GM18909 (cell line): ENCODE data around the gene C1orf159.
A peak's percentile ranks its signal among the peaks of the same experiment; 100 is the strongest.
"Not testable (repeated sequence)": the region's sequence is repeated elsewhere in the genome, so short reads cannot be mapped to it uniquely, and the experiment has no call there.

Source experiments
- ATAC-seq: cut with Tn5 transposase; IDR thresholded peaks from one replicate; pipeline ENCODE4 v1.9.1; 2021; ENCODE audit warnings: mild to moderate bottlenecking; ENCODE audit not compliant: unreplicated experiment, poor library complexity

The C1orf159 gene

GRCh38 chr1:1058921-1059493 is 56.9 kb downstream of the C1orf159 start:
- peak; percentile 43 for ATAC-seq

- ATAC-seq = no peak
Measured at GRCh38 chr1:1058088-1058905, 57.6 kb downstream of the C1orf159 start.

- not testable (repeated sequence) for ATAC-seq
Measured at GRCh38 chr1:1057769-1058087, 58.2 kb downstream of the C1orf159 start.

- no peak for ATAC-seq
Measured at GRCh38 chr1:1055841-1056736, 59.8 kb downstream of the C1orf159 start.

DNA sequence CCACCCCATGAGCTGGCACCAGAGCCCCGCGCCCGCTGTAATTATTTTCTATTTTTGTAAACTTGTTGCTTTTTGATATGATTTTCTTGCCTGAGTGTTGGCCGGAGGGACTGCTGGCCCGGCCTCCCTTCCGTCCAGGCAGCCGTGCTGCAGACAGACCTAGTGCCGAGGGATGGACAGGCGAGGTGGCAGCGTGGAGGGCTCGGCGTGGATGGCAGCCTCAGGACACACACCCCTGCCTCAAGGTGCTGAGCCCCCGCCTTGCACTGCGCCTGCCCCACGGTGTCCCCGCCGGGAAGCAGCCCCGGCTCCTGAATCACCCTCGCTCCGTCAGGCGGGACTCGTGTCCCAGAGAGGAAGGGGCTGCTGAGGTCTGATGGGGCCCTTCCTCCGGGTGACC is 60.9 kb downstream of the C1orf159 start:
- no peak for ATAC-seq

- ATAC-seq = no peak
Measured at GRCh38 chr1:1054099-1054700, 61.7 kb downstream of the C1orf159 start.

DNA sequence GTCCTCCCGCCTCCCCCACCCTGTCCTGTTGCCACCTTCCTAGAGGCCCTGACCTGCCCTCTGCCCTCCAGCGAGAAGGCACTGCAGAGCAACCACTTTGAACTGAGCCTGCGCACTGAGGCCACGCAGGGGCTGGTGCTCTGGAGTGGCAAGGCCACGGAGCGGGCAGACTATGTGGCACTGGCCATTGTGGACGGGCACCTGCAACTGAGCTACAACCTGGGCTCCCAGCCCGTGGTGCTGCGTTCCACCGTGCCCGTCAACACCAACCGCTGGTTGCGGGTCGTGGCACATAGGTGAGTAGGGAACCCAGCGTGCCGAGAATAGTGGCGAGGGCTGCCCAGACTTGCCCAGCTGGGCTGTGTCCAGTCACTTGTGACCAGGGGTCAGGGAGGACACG is 62.2 kb downstream of the C1orf159 start:
- ATAC-seq = no peak

- ATAC-seq = no peak
Measured at GRCh38 chr1:1053022-1053421, 62.9 kb downstream of the C1orf159 start.

GRCh38 chr1:1052003-1052840 is 63.7 kb downstream of the C1orf159 start:
- no peak for ATAC-seq

GRCh38 chr1:1051127-1051810 is 64.6 kb downstream of the C1orf159 start:
- ATAC-seq = no peak

DNA sequence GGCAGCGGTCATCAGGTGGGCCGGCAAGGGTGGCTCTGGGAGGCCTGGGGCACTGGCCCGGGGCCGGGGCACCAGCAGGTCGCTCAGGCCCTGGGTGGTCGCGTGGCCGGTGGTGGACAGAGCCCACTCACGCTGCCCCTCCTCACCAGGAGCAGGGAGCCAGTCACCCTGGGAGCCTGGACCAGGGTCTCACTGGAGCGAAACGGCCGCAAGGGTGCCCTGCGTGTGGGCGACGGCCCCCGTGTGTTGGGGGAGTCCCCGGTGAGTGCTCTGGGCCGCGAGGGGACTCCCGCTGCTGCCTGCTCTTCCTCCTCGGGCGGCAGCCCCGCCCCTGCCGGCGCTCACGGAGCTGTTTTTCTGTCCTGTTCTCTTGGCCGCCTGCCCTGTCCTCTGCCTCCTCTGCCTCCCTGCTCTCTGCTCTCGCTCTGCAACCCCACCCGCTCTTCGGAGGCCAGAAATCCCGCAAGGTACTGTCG is 65.3 kb downstream of the C1orf159 start:
- ATAC-seq = no peak

- ATAC-seq = no peak
Measured at GRCh38 chr1:1049318-1050165, 66.3 kb downstream of the C1orf159 start.

GRCh38 chr1:1048765-1049164 is 67.1 kb downstream of the C1orf159 start:
- ATAC-seq = no peak

DNA sequence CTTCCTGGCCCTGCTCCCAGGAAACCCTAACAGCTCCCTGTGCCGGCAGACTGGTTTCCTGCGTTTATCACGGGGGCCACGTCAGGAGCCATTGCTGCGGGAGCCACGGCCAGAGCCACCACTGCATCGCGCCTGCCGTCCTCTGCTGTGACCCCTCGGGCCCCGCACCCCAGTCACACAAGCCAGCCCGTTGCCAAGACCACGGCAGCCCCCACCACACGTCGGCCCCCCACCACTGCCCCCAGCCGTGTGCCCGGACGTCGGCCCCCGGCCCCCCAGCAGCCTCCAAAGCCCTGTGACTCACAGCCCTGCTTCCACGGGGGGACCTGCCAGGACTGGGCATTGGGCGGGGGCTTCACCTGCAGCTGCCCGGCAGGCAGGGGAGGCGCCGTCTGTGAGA is 67.9 kb downstream of the C1orf159 start:
- ATAC-seq = no peak

DNA sequence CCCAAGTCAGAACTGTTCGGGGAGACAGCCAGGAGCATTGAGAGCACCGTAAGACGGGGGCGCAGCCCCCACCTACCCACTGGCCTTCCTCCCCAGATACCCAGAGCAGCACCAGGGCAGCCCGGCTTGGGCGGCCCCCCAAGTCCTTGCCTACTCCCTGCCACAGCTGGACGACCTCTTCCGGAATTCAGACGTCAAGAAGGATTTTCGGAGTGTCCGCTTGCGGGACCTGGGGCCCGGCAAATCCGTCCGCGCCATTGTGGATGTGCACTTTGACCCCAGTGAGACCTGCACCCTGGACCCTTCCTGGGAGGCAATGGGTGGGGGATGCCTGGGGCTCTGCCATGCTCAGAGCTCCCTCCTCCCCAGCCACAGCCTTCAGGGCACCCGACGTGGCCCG is 68.5 kb downstream of the C1orf159 start:
- ATAC-seq = no peak

DNA sequence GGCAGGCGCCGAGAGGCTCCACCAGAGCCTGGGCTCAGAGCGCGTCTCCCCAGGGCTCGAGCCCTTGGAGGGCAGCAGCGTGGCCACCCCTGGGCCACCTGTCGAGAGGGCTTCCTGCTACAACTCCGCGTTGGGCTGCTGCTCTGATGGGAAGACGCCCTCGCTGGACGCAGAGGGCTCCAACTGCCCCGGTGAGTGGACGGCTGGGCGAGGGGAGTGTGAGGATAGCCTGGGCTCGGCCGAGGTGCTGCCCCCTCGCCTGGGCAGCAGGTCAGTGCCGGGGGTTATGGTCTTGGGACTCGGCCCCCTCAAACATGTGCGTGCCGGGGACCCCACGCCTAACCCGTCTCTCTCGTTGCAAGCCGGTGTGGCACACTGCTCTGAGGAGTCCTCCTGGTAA is 69.1 kb downstream of the C1orf159 start:
- ATAC-seq = no peak

GRCh38 chr1:1046243-1046642 is 69.6 kb downstream of the C1orf159 start:
- no peak for ATAC-seq

DNA sequence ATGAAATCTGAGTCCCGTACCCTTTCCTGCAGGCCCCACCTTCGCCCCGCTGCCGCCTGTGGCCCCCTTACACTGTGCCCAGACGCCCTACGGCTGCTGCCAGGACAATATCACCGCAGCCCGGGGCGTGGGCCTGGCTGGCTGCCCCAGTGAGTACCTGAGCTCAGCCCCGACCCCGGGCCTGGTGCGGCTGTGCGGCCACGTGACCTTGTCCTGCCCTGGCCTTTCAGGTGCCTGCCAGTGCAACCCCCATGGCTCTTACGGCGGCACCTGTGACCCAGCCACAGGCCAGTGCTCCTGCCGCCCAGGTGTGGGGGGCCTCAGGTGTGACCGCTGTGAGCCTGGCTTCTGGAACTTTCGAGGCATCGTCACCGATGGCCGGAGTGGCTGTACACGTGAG is 70.8 kb downstream of the C1orf159 start:
- no peak for ATAC-seq
